H9 (cell line): Measurements from ENCODE around the gene PI4KB. TPM values are rescaled to one million over a fixed set of nuclear protein-coding genes. Genes with fewer than 3 reads are reported as not detected.

Experiments used
- DNase-seq: peaks from one replicate; pipeline ENCODE4 v3.0.0-alpha.2; 2017
- H2AFZ ChIP-seq: one replicate; pipeline ENCODE4 v1.6.1; 2013; ENCODE audit warnings: mild to moderate bottlenecking, low read length, control low read depth, moderate library complexity
- H2AK5ac ChIP-seq: 2 replicates; pipeline ENCODE4 v1.6.1; 2013; ENCODE audit warnings: low read length, control low read depth, mixed read lengths; ENCODE audit not compliant: insufficient read length
- H2BK120ac ChIP-seq: one replicate; pipeline ENCODE4 v1.6.1; 2013; ENCODE audit warnings: low read depth, mild to moderate bottlenecking, low read length, control low read depth, inconsistent platforms; ENCODE audit not compliant: poor library complexity, severe bottlenecking
- H2BK12ac ChIP-seq: 2 replicates; pipeline ENCODE4 v1.6.1; 2013; ENCODE audit warnings: low read length, control low read depth, mixed read lengths, low read depth; ENCODE audit not compliant: insufficient read length
- H2BK15ac ChIP-seq: 2 replicates; pipeline ENCODE4 v1.6.1; 2013; ENCODE audit warnings: low read depth, low read length, control low read depth
- H2BK20ac ChIP-seq: one replicate; pipeline ENCODE4 v1.6.1; 2013; ENCODE audit warnings: low read depth, mild to moderate bottlenecking, low read length, control low read depth, inconsistent platforms; ENCODE audit not compliant: poor library complexity, severe bottlenecking
- H2BK5ac ChIP-seq: 2 replicates; pipeline ENCODE4 v1.6.1; 2013; ENCODE audit warnings: low read length, control low read depth, mixed read lengths; ENCODE audit not compliant: insufficient read length
- H3K14ac ChIP-seq: 2 replicates; pipeline ENCODE4 v1.6.1; 2013; ENCODE audit warnings: low read length, control low read depth; ENCODE audit not compliant: insufficient read depth
- H3K18ac ChIP-seq: 2 replicates; pipeline ENCODE4 v1.6.1; 2013; ENCODE audit warnings: low read depth, mild to moderate bottlenecking, mixed read lengths, low read length, control low read depth; ENCODE audit not compliant: insufficient read length
- H3K23ac ChIP-seq: 2 replicates; pipeline ENCODE4 v1.6.1; 2013; ENCODE audit warnings: low read length, control low read depth, mixed read lengths, low read depth; ENCODE audit not compliant: insufficient read length
- H3K23me2 ChIP-seq: 2 replicates; pipeline ENCODE4 v1.6.1; 2013; ENCODE audit warnings: low read depth, mild to moderate bottlenecking, mixed read lengths, low read length, control low read depth; ENCODE audit not compliant: insufficient read length, poor library complexity, severe bottlenecking
- H3K27ac ChIP-seq: 2 replicates; pipeline ENCODE4 v1.5.1; 2013; ENCODE audit warnings: low read length, control low read depth, mixed read lengths, low read depth; ENCODE audit not compliant: insufficient read length
- H3K27me3 ChIP-seq: 2 replicates; pipeline ENCODE4 v1.6.1; 2013; ENCODE audit warnings: low read length, control low read depth, inconsistent platforms; ENCODE audit not compliant: insufficient read depth
- H3K4ac ChIP-seq: 2 replicates; pipeline ENCODE4 v1.6.1; 2013; ENCODE audit warnings: low read depth, mild to moderate bottlenecking, control low read depth, inconsistent platforms, low read length, moderate library complexity
- H3K4me1 ChIP-seq: 2 replicates; pipeline ENCODE4 v1.6.1; 2013; ENCODE audit warnings: low read length, control low read depth, inconsistent platforms; ENCODE audit not compliant: insufficient read depth
- H3K4me2 ChIP-seq: 2 replicates; pipeline ENCODE4 v1.6.1; 2013; ENCODE audit warnings: low read length, control low read depth, mixed read lengths; ENCODE audit not compliant: insufficient read length, insufficient read depth
- H3K56ac ChIP-seq: 2 replicates; pipeline ENCODE4 v1.6.1; 2013; ENCODE audit warnings: low read depth, mild to moderate bottlenecking, mixed read lengths, low read length, control low read depth; ENCODE audit not compliant: insufficient read length
- H3K79me1 ChIP-seq: 2 replicates; pipeline ENCODE4 v1.6.1; 2013; ENCODE audit warnings: low read depth, mild to moderate bottlenecking, moderate library complexity, low read length, control low read depth, inconsistent platforms; ENCODE audit not compliant: insufficient read depth, poor library complexity, severe bottlenecking
- H3K79me2 ChIP-seq: 2 replicates; pipeline ENCODE4 v1.6.1; 2013; ENCODE audit warnings: low read length, control low read depth, inconsistent platforms; ENCODE audit not compliant: insufficient read depth
- H3K9ac ChIP-seq: 2 replicates; pipeline ENCODE4 v1.6.1; 2013; ENCODE audit warnings: low read length, control low read depth, mixed read lengths; ENCODE audit not compliant: insufficient read length; ENCODE audit errors: extremely low read depth
- H3K9me3 ChIP-seq: one replicate; pipeline ENCODE4 v1.6.1; 2013; ENCODE audit warnings: low read depth, low read length, inconsistent platforms; ENCODE audit not compliant: control insufficient read depth
- H3T11ph ChIP-seq: one replicate; pipeline ENCODE4 v1.6.1; 2013; ENCODE audit warnings: mild to moderate bottlenecking, low read length, control low read depth, inconsistent platforms
- H4K20me1 ChIP-seq: one replicate; pipeline ENCODE4 v1.6.1; 2013; ENCODE audit not compliant: control insufficient read depth, insufficient read length, insufficient read depth
- H4K5ac ChIP-seq: 2 replicates; pipeline ENCODE4 v1.6.1; 2013; ENCODE audit warnings: low read depth, mild to moderate bottlenecking, mixed read lengths, low read length, control low read depth; ENCODE audit not compliant: insufficient read length
- H4K8ac ChIP-seq: replicated peaks from 2 replicates; pipeline ENCODE4 v1.6.1; 2013; ENCODE audit warnings: low read length, control low read depth, mixed read lengths, low read depth; ENCODE audit not compliant: insufficient read length
- H4K91ac ChIP-seq: 2 replicates; pipeline ENCODE4 v1.6.1; 2013; ENCODE audit warnings: low read depth, mild to moderate bottlenecking, moderate library complexity, mixed read lengths, low read length, control low read depth; ENCODE audit not compliant: insufficient read length
- H3K27ac Mint-ChIP-seq, 3 experiments: 2 replicates in 2 of 3; 3 replicates in 1 of 3; pipeline ENCODE4 v1.8.0; 2020 to 2021; ENCODE audit warnings: mixed read lengths in 3 of 3, mild to moderate bottlenecking in 1 of 3, moderate library complexity in 1 of 3
- H3K27me3 Mint-ChIP-seq: 2 replicates; pipeline ENCODE4 v1.8.0; 2021; ENCODE audit warnings: low read depth, mild to moderate bottlenecking, moderate library complexity, mixed read lengths
- H3K36me3 Mint-ChIP-seq, 3 experiments: 2 replicates in 2 of 3; 3 replicates in 1 of 3; pipeline ENCODE4 v1.8.0; 2020 to 2021; ENCODE audit warnings: low read depth in 3 of 3, mixed read lengths in 3 of 3; ENCODE audit not compliant: insufficient read depth in 1 of 3
- H3K4me1 Mint-ChIP-seq, 2 experiments: 2 replicates each; pipeline ENCODE4 v1.8.0; 2020; ENCODE audit warnings: mixed read lengths in 2 of 2
- H3K4me3 Mint-ChIP-seq, 2 experiments: 2 replicates in 1 of 2; 3 replicates in 1 of 2; pipeline ENCODE4 v1.8.0; 2020 to 2021; ENCODE audit warnings: mild to moderate bottlenecking in 2 of 2, mixed read lengths in 2 of 2, moderate library complexity in 1 of 2
- H3K9me3 Mint-ChIP-seq, 2 experiments: 2 replicates in 1 of 2; 3 replicates in 1 of 2; pipeline ENCODE4 v1.8.0; 2020; ENCODE audit warnings: mild to moderate bottlenecking in 2 of 2, mixed read lengths in 2 of 2, moderate library complexity in 1 of 2
- WGBS: extraction: QIAGEN DNeasy Blood & Tissue Kit; methylation state at CpG from one replicate; pipeline ENCODE4 v1.1.7; 2013; ENCODE audit warnings: missing lambda C conversion rate, low lambda C conversion rate, mixed read lengths; ENCODE audit not compliant: insufficient read length; ENCODE audit errors: extremely low coverage; 5-methylcytosine and 5-hydroxymethylcytosine counted together
- total RNA-seq: library from RNA; stranded (reverse); gene quantifications from 2 replicates; pipeline ENCODE4 v1.2.1, GENCODE V29; 2021
- TF ChIP-seq, protein P1 (sequence below): fragments of 200-600 bp; sonication (generic); conservative IDR thresholded peaks from 3 replicates; pipeline ENCODE4 v1.8.0; 2021; ENCODE audit warnings: antibody characterized with exemption, mild to moderate bottlenecking

PI4KB gene
- total RNA-seq, 1 experiment from 2014 or later = 39.1 TPM

DNA sequence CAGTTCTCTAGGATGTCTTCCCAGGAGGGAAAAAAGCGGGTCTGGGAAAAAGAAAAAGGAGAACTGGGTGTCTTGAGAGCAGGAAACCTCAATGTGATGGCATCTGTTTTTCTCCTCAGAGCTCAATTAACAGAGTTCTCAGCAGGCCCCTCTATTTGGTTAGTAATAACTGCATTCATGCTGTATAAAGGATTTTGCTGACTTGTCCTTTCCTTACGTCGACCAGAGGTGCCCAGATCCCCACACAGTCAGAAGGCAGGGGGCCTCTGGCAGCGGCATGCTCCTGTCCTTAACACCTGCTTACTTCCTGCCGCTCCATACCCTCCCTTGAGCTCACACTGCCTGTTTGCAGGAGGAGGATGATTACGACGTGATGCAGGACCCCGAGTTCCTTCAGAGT, 60.4 kb downstream of the PI4KB start:
- Histone ChIP-seq H2AK5ac (no peak overlapping the region), H3K23me2 (no peaks in the 10 kb centered on the region), H3K4ac (no peak overlapping the region), H3K79me1 (no peaks in the 10 kb centered on the region), H2BK120ac (no peak overlapping the region), H3K4me1 (no peaks in the 10 kb centered on the region), H3K14ac (no peak overlapping the region), H4K20me1 (no peaks in the 10 kb centered on the region), H3K56ac (no peak overlapping the region), H3K79me2 (no peaks in the 10 kb centered on the region), H3K9me3 (no peaks in the 10 kb centered on the region), H2BK15ac (no peak overlapping the region), H4K91ac (no peak overlapping the region), H2AFZ (no peak overlapping the region), H2BK20ac (no peak overlapping the region), H3K27me3 (no peaks in the 10 kb centered on the region), H3K27ac (no peak overlapping the region), H3T11ph (no peak overlapping the region), H4K5ac (no peak overlapping the region), H3K18ac (no peak overlapping the region), H3K23ac (no peak overlapping the region), H4K8ac (no peak overlapping the region), H3K9ac (no peak overlapping the region), H2BK12ac (no peak overlapping the region), H2BK5ac (no peak overlapping the region), H3K4me2 (no peak overlapping the region)
- H3K27ac Mint-ChIP-seq = no peak overlapping the region
- peaks cover 44 to 66% (median 64%) of the 10 kb centered on the region in 3 experiments for H3K36me3 Mint-ChIP-seq
- H3K9me3 Mint-ChIP-seq = no peaks in the 10 kb centered on the region
- TF ChIP-seq, protein P1, sequence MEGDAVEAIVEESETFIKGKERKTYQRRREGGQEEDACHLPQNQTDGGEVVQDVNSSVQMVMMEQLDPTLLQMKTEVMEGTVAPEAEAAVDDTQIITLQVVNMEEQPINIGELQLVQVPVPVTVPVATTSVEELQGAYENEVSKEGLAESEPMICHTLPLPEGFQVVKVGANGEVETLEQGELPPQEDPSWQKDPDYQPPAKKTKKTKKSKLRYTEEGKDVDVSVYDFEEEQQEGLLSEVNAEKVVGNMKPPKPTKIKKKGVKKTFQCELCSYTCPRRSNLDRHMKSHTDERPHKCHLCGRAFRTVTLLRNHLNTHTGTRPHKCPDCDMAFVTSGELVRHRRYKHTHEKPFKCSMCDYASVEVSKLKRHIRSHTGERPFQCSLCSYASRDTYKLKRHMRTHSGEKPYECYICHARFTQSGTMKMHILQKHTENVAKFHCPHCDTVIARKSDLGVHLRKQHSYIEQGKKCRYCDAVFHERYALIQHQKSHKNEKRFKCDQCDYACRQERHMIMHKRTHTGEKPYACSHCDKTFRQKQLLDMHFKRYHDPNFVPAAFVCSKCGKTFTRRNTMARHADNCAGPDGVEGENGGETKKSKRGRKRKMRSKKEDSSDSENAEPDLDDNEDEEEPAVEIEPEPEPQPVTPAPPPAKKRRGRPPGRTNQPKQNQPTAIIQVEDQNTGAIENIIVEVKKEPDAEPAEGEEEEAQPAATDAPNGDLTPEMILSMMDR = no peak
- WGBS = no CpG with 5 or more reads among the region's 8 CpGs
- no peak for DNase-seq
- no peaks in the 10 kb centered on the region for H3K27me3 Mint-ChIP-seq
- H3K4me3 Mint-ChIP-seq = no peak overlapping the region
- H3K4me1 Mint-ChIP-seq = peaks cover 0 to 5% of the 10 kb centered on the region in 2 experiments; a peak in 2 of 4 replicates
